Smooth muscle cell (in vitro differentiated cells): ENCODE data around the gene SEMA4D. TPM values are rescaled to one million over a fixed set of nuclear protein-coding genes. Genes with fewer than 3 reads are reported as not detected.

ENCODE experiments used
- DNase-seq: peaks from one replicate; lab custom pipeline; 2025; ENCODE audit not compliant: unreplicated experiment; lab: John Stamatoyannopoulos, UW
- H2AFZ ChIP-seq: fragments of 200-600 bp; sonication (generic); 2 replicates; pipeline ENCODE4 v1.6.0; 2016; ENCODE audit warnings: antibody characterized with exemption, low read depth, mild to moderate bottlenecking
- H3F3A ChIP-seq: fragments of 200-600 bp; sonication (generic); 2 replicates; pipeline ENCODE4 v1.6.0; 2017; ENCODE audit warnings: antibody characterized with exemption, low read depth
- H3K27ac ChIP-seq: fragments of 200-600 bp; sonication (generic); 2 replicates; pipeline ENCODE4 v1.5.1; 2016; ENCODE audit warnings: low read depth, mild to moderate bottlenecking
- H3K27me3 ChIP-seq: fragments of 200-600 bp; sonication (generic); 2 replicates; pipeline ENCODE4 v1.6.1; 2016; ENCODE audit warnings: low read depth, mild to moderate bottlenecking
- H3K36me3 ChIP-seq: fragments of 200-600 bp; sonication (generic); 2 replicates; pipeline ENCODE4 v1.5.1; 2016; ENCODE audit warnings: low read depth
- H3K4me1 ChIP-seq: fragments of 200-600 bp; sonication (generic); 2 replicates; pipeline ENCODE4 v1.5.1; 2016; ENCODE audit warnings: low read depth
- H3K4me2 ChIP-seq: fragments of 200-600 bp; sonication (generic); 2 replicates; pipeline ENCODE4 v1.6.0; 2016; ENCODE audit warnings: mild to moderate bottlenecking
- H3K4me3 ChIP-seq: fragments of 200-600 bp; sonication (generic); 2 replicates; pipeline ENCODE4 v1.5.1; 2016; ENCODE audit warnings: mild to moderate bottlenecking
- H3K79me2 ChIP-seq: fragments of 200-600 bp; sonication (generic); 2 replicates; pipeline ENCODE4 v1.6.0; 2016; ENCODE audit warnings: low read depth, mild to moderate bottlenecking
- H3K9ac ChIP-seq: fragments of 200-600 bp; sonication (generic); 2 replicates; pipeline ENCODE4 v1.6.0; 2016; ENCODE audit warnings: low read depth
- H3K9me3 ChIP-seq: fragments of 200-600 bp; sonication (generic); replicated peaks from 2 replicates; pipeline ENCODE4 v1.5.1; 2016; ENCODE audit warnings: low read depth
- H4K20me1 ChIP-seq: fragments of 200-600 bp; sonication (generic); 2 replicates; pipeline ENCODE4 v1.6.0; 2016; ENCODE audit warnings: low read depth
- CTCF ChIP-seq: fragments of 200-600 bp; sonication (generic); IDR thresholded peaks from 2 replicates; pipeline ENCODE4 v1.5.1; 2017; ENCODE audit warnings: borderline replicate concordance, mild to moderate bottlenecking, antibody characterized with exemption; ENCODE audit not compliant: insufficient read depth, poor library complexity, severe bottlenecking
- WGBS: methylation state at CpG from one replicate; pipeline ENCODE4 v1.1.7; 2016; ENCODE audit warnings: low lambda C conversion rate; 5-methylcytosine and 5-hydroxymethylcytosine counted together
- polyA plus RNA-seq: library from polyadenylated mRNA; unstranded; fragments of >200 nt; fragmentation: Nextera tagmentation; extraction: Ambion mirVana; gene quantifications from 2 replicates; pipeline ENCODE4 v1.2.1, GENCODE V29; 2016
- total RNA-seq: library from RNA; depleted of rRNA; stranded (reverse); fragments of >200 nt; gene quantifications from 2 replicates; pipeline ENCODE4 v1.2.3, GENCODE V29; 2014

Gene SEMA4D
- total and polyA plus RNA-seq, 2 experiments from 2014 or later, result 0.63 to 2.7 TPM

GRCh38 chr9:89519366-89519805, 21.5 kb upstream of the SEMA4D start:
- H3K9me3 ChIP-seq, result no peaks in the 10 kb centered on the region
- no peak for DNase-seq
- no peaks in the 10 kb centered on the region for H3K4me1 ChIP-seq
- H3K9ac ChIP-seq, result no peak overlapping the region
- H3K36me3 ChIP-seq, result no peaks in the 10 kb centered on the region
- no peaks in the 10 kb centered on the region for H3K79me2 ChIP-seq
- H4K20me1 ChIP-seq, result no peaks in the 10 kb centered on the region
- TF ChIP-seq CTCF, result no peak
- WGBS, result 85% methylated on average over 3 of the region's 3 CpGs
- H3F3A ChIP-seq, result no peaks in the 10 kb centered on the region
- H3K4me2 ChIP-seq, result no peak overlapping the region
- no peak overlapping the region for H3K27ac ChIP-seq
- no peak overlapping the region for H3K4me3 ChIP-seq
- H3K27me3 ChIP-seq, result no peaks in the 10 kb centered on the region
- H2AFZ ChIP-seq, result no peak overlapping the region

- no peak overlapping the region for H3K4me3 ChIP-seq
- TF ChIP-seq CTCF, result no peak
- no peaks in the 10 kb centered on the region for H3K9me3 ChIP-seq
- H3K9ac ChIP-seq, result no peak overlapping the region
- no peaks in the 10 kb centered on the region for H4K20me1 ChIP-seq
- H3K4me2 ChIP-seq, result no peak overlapping the region
- H3K36me3 ChIP-seq, result no peaks in the 10 kb centered on the region
- H3K79me2 ChIP-seq, result no peaks in the 10 kb centered on the region
- H3K27me3 ChIP-seq, result peaks cover 3% of the 10 kb centered on the region
- no peak overlapping the region for H3K27ac ChIP-seq
- no peak overlapping the region for H2AFZ ChIP-seq
- H3K4me1 ChIP-seq, result no peaks in the 10 kb centered on the region
- DNase-seq, result no peak
- H3F3A ChIP-seq, result no peaks in the 10 kb centered on the region
- WGBS, result 97% methylated on average over 6 of the region's 6 CpGs
Observed at GRCh38 chr9:89518466-89519365, 20.8 kb upstream of the SEMA4D start.

GRCh38 chr9:89515416-89515815, 17.5 kb upstream of the SEMA4D start:
- no peak overlapping the region for H3K9ac ChIP-seq
- H3K36me3 ChIP-seq, result no peaks in the 10 kb centered on the region
- no peaks in the 10 kb centered on the region for H3F3A ChIP-seq
- H3K79me2 ChIP-seq, result no peaks in the 10 kb centered on the region
- WGBS, result 86% methylated on average over 6 of the region's 6 CpGs
- no peak overlapping the region for H2AFZ ChIP-seq
- H3K27me3 ChIP-seq, result peaks cover 20% of the 10 kb centered on the region
- H3K4me2 ChIP-seq, result no peak overlapping the region
- no peak for DNase-seq
- H4K20me1 ChIP-seq, result no peaks in the 10 kb centered on the region
- H3K9me3 ChIP-seq, result no peaks in the 10 kb centered on the region
- H3K27ac ChIP-seq, result no peak overlapping the region
- no peak overlapping the region for H3K4me3 ChIP-seq
- no peak for TF ChIP-seq CTCF
- no peaks in the 10 kb centered on the region for H3K4me1 ChIP-seq

- TF ChIP-seq CTCF, result no peak
- Histone ChIP-seq H3K9ac (no peak overlapping the region), H3K79me2 (no peaks in the 10 kb centered on the region), H4K20me1 (no peaks in the 10 kb centered on the region), H3K27me3 (peaks cover 24% of the 10 kb centered on the region), H3K4me1 (no peaks in the 10 kb centered on the region), H2AFZ (no peak overlapping the region), H3K36me3 (no peaks in the 10 kb centered on the region), H3K4me3 (no peak overlapping the region), H3K9me3 (no peaks in the 10 kb centered on the region), H3F3A (no peaks in the 10 kb centered on the region), H3K27ac (no peak overlapping the region), H3K4me2 (no peak overlapping the region)
- WGBS, result 86% methylated on average over 6 of the region's 6 CpGs
- DNase-seq, result no peak
Observed at GRCh38 chr9:89514956-89515355, 17.0 kb upstream of the SEMA4D start.
